ENCODE data around the gene PDE6D. TPM values are rescaled to one million over a fixed set of nuclear protein-coding genes. Genes with fewer than 3 reads are reported as not detected.

PDE6D gene
- total RNA-seq, 1 donor from 2014 or later, result 15.4 TPM

DNA sequence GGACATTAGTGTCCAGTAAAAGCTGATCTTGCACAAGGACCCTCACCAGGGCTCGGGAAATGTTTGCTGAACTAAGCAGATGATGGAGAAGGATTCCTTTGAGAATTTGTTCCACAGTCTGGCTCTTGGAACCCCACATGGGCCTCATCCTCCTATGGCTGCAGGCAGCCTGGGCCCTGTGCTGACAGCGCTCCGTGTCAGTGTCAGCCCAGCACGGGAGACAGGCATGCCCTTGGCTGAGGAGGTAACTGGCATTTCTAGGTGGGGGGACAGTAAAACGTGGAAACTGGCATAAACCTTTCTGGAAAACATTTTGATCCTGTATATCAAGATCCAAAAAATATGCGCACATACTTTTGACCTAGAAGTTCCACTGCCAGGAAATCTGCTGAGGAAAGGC, 62.3 kb downstream of the PDE6D start:
- Mint-ChIP-seq H3K27ac (no peak overlapping the region), H3K9me3 (no peaks in the 10 kb centered on the region), H3K4me1 (peaks cover 3% of the 10 kb centered on the region), H3K27me3 (ENCODE audit: low read depth) (no peaks in the 10 kb centered on the region), H3K4me3 (no peak overlapping the region), H3K36me3 (no peaks in the 10 kb centered on the region)
- DNase-seq (ENCODE audit: low spot score in 2 of 2, unreplicated experiment in 2 of 2), result no peak
- no peak for TF ChIP-seq CTCF (IDR thresholded peaks at IDR 0.05; ENCODE audit: unreplicated experiment)

DNA sequence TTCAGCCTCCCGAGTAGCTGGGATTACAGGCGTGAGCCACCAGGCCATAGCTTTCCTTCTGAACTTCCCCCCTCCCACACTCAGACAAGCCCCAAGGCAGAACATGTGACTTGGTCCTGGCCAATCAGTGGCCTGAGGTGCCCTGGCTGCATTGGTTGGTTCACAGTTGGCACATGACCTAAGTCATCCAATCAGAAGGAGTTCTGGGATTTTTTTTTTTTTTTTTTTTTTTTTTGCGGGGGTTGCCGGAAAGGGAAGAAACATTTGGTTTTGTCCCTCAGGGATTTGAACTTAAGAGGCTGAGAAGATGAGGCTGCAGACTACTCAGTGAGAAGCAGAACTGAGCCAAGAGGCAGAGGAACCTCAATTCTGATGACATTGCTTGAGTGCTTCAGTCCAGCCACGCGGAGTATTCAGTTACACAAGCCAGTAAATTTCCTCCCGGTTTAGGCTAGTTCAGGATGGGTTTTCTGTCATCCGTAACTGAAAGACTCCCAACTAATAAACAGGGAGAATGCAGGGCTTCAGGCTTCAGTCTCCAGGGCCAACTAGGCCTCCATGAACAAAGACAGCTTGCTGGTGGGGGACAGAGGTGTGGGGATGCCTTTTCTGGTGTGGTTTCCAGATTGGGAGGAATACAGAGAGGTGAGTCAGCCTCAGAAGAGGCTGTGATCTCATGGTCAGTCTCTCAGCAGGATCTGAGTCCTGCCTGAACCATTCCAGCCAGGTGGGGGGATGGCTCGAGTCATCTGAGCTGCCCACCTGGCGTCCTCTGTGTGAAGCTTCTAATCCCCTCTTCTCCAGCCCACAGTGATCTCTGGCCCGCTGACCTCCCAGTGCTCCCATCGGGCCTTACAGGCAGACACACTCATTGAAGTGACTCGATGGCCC, 63.6 kb downstream of the PDE6D start:
- DNase-seq (ENCODE audit: low spot score in 2 of 2, unreplicated experiment in 2 of 2), result no peak
- H3K27me3 Mint-ChIP-seq (ENCODE audit: low read depth), result no peaks in the 10 kb centered on the region
- peaks cover 10% of the 10 kb centered on the region for H3K4me1 Mint-ChIP-seq
- H3K4me3 Mint-ChIP-seq, result no peak overlapping the region
- H3K36me3 Mint-ChIP-seq, result peaks cover 4% of the 10 kb centered on the region
- H3K9me3 Mint-ChIP-seq, result no peaks in the 10 kb centered on the region
- TF ChIP-seq CTCF (IDR thresholded peaks at IDR 0.05; ENCODE audit: unreplicated experiment), result no peak
- H3K27ac Mint-ChIP-seq, result no peak overlapping the region

GRCh38 chr2:231716666-231717280, 64.3 kb downstream of the PDE6D start:
- H3K9me3 Mint-ChIP-seq, result no peaks in the 10 kb centered on the region
- H3K36me3 Mint-ChIP-seq, result peaks cover 11% of the 10 kb centered on the region
- no peaks in the 10 kb centered on the region for H3K27me3 Mint-ChIP-seq (ENCODE audit: low read depth)
- no peak for TF ChIP-seq CTCF (IDR thresholded peaks at IDR 0.05; ENCODE audit: unreplicated experiment)
- H3K4me3 Mint-ChIP-seq, result no peak overlapping the region
- H3K27ac Mint-ChIP-seq, result no peak overlapping the region
- H3K4me1 Mint-ChIP-seq, result peaks cover 18% of the 10 kb centered on the region
- no peak for DNase-seq (ENCODE audit: low spot score in 2 of 2, unreplicated experiment in 2 of 2)

GRCh38 chr2:231715988-231716616, 65.0 kb downstream of the PDE6D start:
- no peak overlapping the region for H3K27ac Mint-ChIP-seq
- no peak overlapping the region for H3K4me3 Mint-ChIP-seq

GRCh38 chr2:231715499-231715837, 65.6 kb downstream of the PDE6D start:
- Mint-ChIP-seq H3K27me3 (ENCODE audit: low read depth) (no peaks in the 10 kb centered on the region), H3K36me3 (peaks cover 14% of the 10 kb centered on the region), H3K9me3 (no peaks in the 10 kb centered on the region), H3K4me3 (no peak overlapping the region), H3K27ac (no peak overlapping the region), H3K4me1 (peaks cover 27% of the 10 kb centered on the region)
- TF ChIP-seq CTCF (IDR thresholded peaks at IDR 0.05; ENCODE audit: unreplicated experiment), result no peak
- DNase-seq (ENCODE audit: low spot score in 2 of 2, unreplicated experiment in 2 of 2), result no peak

More at GRCh38 chr2:231715988-231716616, 65.0 kb downstream of the PDE6D start:
- peaks cover 25% of the 10 kb centered on the region for H3K4me1 Mint-ChIP-seq
- peaks cover 14% of the 10 kb centered on the region for H3K36me3 Mint-ChIP-seq
- TF ChIP-seq CTCF (IDR thresholded peaks at IDR 0.05; ENCODE audit: unreplicated experiment), result no peak
- H3K27me3 Mint-ChIP-seq (ENCODE audit: low read depth), result no peaks in the 10 kb centered on the region
- no peaks in the 10 kb centered on the region for H3K9me3 Mint-ChIP-seq
- DNase-seq (ENCODE audit: low spot score in 2 of 2, unreplicated experiment in 2 of 2), result no peak

Data from mesothelial cell of epicardium (in vitro differentiated cells).